Myometrial cell (primary cell): ENCODE results near the gene CCND1. TPM values are rescaled to one million over a fixed set of nuclear protein-coding genes. Genes with fewer than 3 reads are reported as not detected.

ENCODE experiments used
- total RNA-seq: library from RNA; depleted of rRNA; stranded (reverse); fragments of >200 nt; gene quantifications from 2 replicates; pipeline ENCODE4 v1.2.3, GENCODE V29; 2015

Gene CCND1
- 136 and 139 TPM in 2 replicates for total RNA-seq

DNA sequence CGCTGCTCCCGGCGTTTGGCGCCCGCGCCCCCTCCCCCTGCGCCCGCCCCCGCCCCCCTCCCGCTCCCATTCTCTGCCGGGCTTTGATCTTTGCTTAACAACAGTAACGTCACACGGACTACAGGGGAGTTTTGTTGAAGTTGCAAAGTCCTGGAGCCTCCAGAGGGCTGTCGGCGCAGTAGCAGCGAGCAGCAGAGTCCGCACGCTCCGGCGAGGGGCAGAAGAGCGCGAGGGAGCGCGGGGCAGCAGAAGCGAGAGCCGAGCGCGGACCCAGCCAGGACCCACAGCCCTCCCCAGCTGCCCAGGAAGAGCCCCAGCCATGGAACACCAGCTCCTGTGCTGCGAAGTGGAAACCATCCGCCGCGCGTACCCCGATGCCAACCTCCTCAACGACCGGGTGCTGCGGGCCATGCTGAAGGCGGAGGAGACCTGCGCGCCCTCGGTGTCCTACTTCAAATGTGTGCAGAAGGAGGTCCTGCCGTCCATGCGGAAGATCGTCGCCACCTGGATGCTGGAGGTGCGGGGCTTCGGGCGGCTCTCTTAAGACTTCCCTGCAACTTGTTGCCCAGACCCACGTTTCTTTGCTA, at the start of gene CCND1:
Gene CCND1, plus strand, starts transcription at position 162 of the 587 bp plus-strand sequence. Its CDS starts 158 bp downstream, at position 320.

DNA sequence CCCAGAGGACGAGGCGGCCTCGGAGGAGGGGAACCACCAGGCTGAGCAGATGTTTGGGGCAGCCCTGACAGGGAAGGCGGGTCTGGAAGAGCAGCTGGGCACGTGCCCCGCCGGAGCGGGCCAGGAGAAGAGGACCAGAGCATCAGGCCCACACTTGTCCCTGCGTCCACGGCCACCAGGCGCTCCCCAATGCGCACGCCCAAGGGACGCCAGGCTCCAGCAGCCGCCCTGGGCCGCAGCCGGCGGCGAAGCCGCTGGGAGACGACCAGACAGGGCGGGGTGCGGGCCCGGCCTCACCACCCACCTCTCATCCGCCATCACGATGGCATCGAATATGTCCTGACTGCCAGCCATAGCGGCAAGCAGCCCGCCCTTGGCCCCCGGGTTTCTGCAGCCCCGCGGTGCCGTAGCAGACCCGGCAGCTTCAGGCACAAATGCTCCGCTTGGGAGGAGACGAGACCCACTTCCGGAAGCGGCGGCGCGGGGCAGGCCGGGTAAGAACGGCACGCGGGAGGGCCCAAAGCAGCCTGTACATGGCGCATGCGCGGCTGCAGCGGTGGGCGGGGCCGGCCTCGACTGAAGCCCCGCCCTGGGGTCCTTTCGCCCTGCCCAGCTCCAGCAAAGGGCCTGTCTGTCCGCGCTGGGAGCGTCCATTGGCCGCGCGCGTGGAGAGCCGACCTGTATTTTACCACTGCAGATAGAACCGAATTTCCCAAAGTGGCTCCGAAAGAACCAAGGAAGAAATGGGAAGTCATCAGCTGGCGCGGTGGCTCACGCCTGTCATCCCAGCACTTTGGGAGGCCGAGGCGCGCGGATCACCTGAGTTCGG, 34.1 kb downstream of the CCND1 start, which contains the start of gene LTO1:
Gene LTO1, minus strand, starts transcription at position 468 of the 829 bp plus-strand sequence. Its CDS starts 114 bp downstream, at position 354.

Other genes with a start within 250 kb of the CCND1 start
- not detected in 2 replicates for gene LINC01488, start 159.5 kb upstream of the CCND1 start, total RNA-seq
- 15.0 and 18.4 TPM in 2 replicates for gene LTO1, start 34.2 kb downstream of the CCND1 start, total RNA-seq
- not detected in 2 replicates for gene FGF19, start 62.9 kb downstream of the CCND1 start, total RNA-seq
- not detected in 2 replicates for gene FGF4, start 134.2 kb downstream of the CCND1 start, total RNA-seq
- gene FGF3, start 178.3 kb downstream of the CCND1 start, total RNA-seq: not detected in 2 replicates